Neutrophil (primary cell): Measurements from ENCODE around the gene MTCL1.
"Not testable (repeated sequence)": the region's sequence is repeated elsewhere in the genome, so short reads cannot be mapped to it uniquely, and the experiment has no call there.

Source experiments
- H3K27ac ChIP-seq: fragments of 200-600 bp; sonication (generic); 2 replicates; pipeline ENCODE4 v1.5.1; 2016; ENCODE audit warnings: mild to moderate bottlenecking, moderate library complexity
- H3K27me3 ChIP-seq: fragments of 200-600 bp; sonication (generic); 2 replicates; pipeline ENCODE4 v1.6.0; 2016; ENCODE audit warnings: mild to moderate bottlenecking
- H3K36me3 ChIP-seq: fragments of 200-600 bp; sonication (generic); 2 replicates; pipeline ENCODE4 v1.5.1; 2017
- H3K4me1 ChIP-seq, 2 experiments: fragments of 200-600 bp in 1 of 2; sonication (generic) in 1 of 2; 1 replicate in 1 of 2; 2 replicates in 1 of 2; pipeline versions ENCODE4 v1.5.1 to v1.6.1; 2013 to 2016; ENCODE audit warnings: low read depth in 1 of 2, low read length in 1 of 2, mild to moderate bottlenecking in 1 of 2, moderate library complexity in 1 of 2; ENCODE audit not compliant: control insufficient read depth in 1 of 2, insufficient read depth in 1 of 2
- H3K4me3 ChIP-seq, 2 experiments: fragments of 200-600 bp in 1 of 2; sonication (generic) in 1 of 2; 1 replicate in 1 of 2; 2 replicates in 1 of 2; pipeline ENCODE4 v1.5.1; 2013 to 2016; ENCODE audit warnings: low read depth in 1 of 2, low read length in 1 of 2, mild to moderate bottlenecking in 1 of 2, moderate library complexity in 1 of 2
- H3K9me3 ChIP-seq: fragments of 200-600 bp; sonication (generic); 2 replicates; pipeline ENCODE4 v1.5.1; 2016
- TF ChIP-seq, protein P1 (sequence below): fragments of 200-600 bp; sonication (generic); IDR thresholded peaks from 2 replicates; pipeline ENCODE4 v1.5.1; 2016; ENCODE audit warnings: antibody characterized with exemption

Gene MTCL1

GRCh38 chr18:8760984-8761383 is 55.6 kb downstream of the MTCL1 start:
- no peak overlapping the region for H3K27ac ChIP-seq
- TF ChIP-seq, protein P1, sequence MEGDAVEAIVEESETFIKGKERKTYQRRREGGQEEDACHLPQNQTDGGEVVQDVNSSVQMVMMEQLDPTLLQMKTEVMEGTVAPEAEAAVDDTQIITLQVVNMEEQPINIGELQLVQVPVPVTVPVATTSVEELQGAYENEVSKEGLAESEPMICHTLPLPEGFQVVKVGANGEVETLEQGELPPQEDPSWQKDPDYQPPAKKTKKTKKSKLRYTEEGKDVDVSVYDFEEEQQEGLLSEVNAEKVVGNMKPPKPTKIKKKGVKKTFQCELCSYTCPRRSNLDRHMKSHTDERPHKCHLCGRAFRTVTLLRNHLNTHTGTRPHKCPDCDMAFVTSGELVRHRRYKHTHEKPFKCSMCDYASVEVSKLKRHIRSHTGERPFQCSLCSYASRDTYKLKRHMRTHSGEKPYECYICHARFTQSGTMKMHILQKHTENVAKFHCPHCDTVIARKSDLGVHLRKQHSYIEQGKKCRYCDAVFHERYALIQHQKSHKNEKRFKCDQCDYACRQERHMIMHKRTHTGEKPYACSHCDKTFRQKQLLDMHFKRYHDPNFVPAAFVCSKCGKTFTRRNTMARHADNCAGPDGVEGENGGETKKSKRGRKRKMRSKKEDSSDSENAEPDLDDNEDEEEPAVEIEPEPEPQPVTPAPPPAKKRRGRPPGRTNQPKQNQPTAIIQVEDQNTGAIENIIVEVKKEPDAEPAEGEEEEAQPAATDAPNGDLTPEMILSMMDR, result no peak
- no peaks in the 10 kb centered on the region for H3K4me1 ChIP-seq
- no peaks in the 10 kb centered on the region for H3K9me3 ChIP-seq
- no peaks in the 10 kb centered on the region for H3K27me3 ChIP-seq
- no peak overlapping the region for H3K4me3 ChIP-seq
- H3K36me3 ChIP-seq, result no peaks in the 10 kb centered on the region

- not testable (repeated sequence) for H3K4me3 ChIP-seq, H3K27me3 ChIP-seq, H3K36me3 ChIP-seq, H3K27ac ChIP-seq, H3K9me3 ChIP-seq, H3K4me1 ChIP-seq
These were observed 56.2 kb downstream of the MTCL1 start for GRCh38 chr18:8761535-8761934.

GRCh38 chr18:8762968-8763367 is 57.6 kb downstream of the MTCL1 start:
- TF ChIP-seq, protein P1, result no peak
- H3K4me1 ChIP-seq, result no peaks in the 10 kb centered on the region
- H3K27ac ChIP-seq, result no peak overlapping the region
- no peaks in the 10 kb centered on the region for H3K27me3 ChIP-seq
- no peaks in the 10 kb centered on the region for H3K9me3 ChIP-seq
- H3K36me3 ChIP-seq, result no peaks in the 10 kb centered on the region
- H3K4me3 ChIP-seq, result no peak overlapping the region

GRCh38 chr18:8763611-8764010 is 58.3 kb downstream of the MTCL1 start:
- no peaks in the 10 kb centered on the region for H3K36me3 ChIP-seq
- no peaks in the 10 kb centered on the region for H3K27me3 ChIP-seq
- TF ChIP-seq, protein P1, result no peak
- no peak overlapping the region for H3K27ac ChIP-seq
- H3K9me3 ChIP-seq, result no peaks in the 10 kb centered on the region
- H3K4me3 ChIP-seq, result no peak overlapping the region
- H3K4me1 ChIP-seq, result no peaks in the 10 kb centered on the region

GRCh38 chr18:8765783-8766463 is 60.6 kb downstream of the MTCL1 start:
- Histone ChIP-seq H3K27me3 (no peaks in the 10 kb centered on the region), H3K4me3 (no peak overlapping the region), H3K27ac (no peak overlapping the region), H3K36me3 (no peaks in the 10 kb centered on the region), H3K9me3 (no peaks in the 10 kb centered on the region), H3K4me1 (no peaks in the 10 kb centered on the region)
- TF ChIP-seq, protein P1, result no peak

DNA sequence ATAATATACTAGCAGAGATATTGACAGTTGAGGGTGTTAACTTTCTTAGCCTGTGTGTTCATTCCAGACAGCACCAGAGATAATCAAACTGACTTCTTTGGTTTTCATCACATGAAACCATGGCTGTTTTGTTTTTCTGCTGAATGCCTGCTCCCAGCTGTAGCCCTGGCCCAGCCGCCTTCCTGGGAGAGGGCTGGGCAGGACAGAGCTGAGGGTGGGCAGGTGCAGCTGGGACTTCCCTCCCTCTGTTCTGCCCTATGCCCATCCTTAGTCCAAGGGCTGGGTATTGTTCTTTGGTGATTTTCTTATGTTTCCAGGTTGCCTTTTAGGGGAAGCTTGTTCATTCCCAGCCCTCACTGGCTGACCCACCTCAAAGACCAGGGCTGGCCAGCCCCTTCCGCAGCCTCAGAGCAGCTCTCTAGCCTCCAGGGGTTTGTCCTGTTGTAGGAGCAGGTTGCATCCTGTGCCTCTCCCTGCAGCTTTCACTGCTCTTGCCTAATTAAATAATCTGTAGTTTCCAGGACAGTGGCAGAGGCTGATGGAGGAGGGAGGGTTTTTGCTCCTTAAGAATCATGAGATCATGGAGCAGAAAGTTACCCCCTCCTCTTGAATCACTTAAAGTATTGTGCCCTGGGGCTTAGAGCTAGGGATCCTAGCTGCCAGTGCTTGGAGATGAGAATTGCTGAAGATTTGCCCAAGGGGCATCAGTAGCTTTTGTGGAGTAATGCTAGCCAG is 61.4 kb downstream of the MTCL1 start:
- H3K36me3 ChIP-seq, result no peaks in the 10 kb centered on the region
- TF ChIP-seq, protein P1, result no peak
- H3K27me3 ChIP-seq, result no peaks in the 10 kb centered on the region
- no peak overlapping the region for H3K4me3 ChIP-seq
- no peaks in the 10 kb centered on the region for H3K9me3 ChIP-seq
- H3K27ac ChIP-seq, result no peak overlapping the region
- H3K4me1 ChIP-seq, result no peaks in the 10 kb centered on the region
